GM19328 (cell line): ENCODE results near the gene ERGIC3.
"Not testable (repeated sequence)": the region's sequence is repeated elsewhere in the genome, so short reads cannot be mapped to it uniquely, and the experiment has no call there.

Experiments used
- ATAC-seq: cut with Tn5 transposase; IDR thresholded peaks from one replicate; pipeline ENCODE4 v1.9.1; 2021; ENCODE audit warnings: mild to moderate bottlenecking, moderate library complexity; ENCODE audit not compliant: unreplicated experiment

The ERGIC3 gene

DNA sequence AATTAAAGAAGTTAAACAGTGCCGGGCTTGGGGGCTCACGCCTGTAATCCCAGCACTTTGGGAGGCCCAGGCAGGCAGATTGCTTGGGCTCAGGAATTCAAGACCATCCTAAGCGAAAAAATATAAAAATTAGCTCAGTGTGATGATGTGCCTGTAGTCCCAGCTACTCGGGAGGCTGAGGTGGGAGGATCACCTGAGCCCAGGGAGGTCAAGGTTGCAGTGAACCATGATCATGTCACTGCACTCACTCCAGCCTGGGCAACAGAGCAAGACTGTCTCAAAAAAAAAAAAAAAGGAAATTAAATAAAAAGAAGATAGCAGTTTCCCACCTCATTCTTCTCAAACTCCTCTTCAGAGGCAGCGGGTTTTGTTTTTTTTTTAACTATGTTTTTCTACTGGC, 24.1 kb upstream of the ERGIC3 start:
- ATAC-seq, result not testable (repeated sequence)

DNA sequence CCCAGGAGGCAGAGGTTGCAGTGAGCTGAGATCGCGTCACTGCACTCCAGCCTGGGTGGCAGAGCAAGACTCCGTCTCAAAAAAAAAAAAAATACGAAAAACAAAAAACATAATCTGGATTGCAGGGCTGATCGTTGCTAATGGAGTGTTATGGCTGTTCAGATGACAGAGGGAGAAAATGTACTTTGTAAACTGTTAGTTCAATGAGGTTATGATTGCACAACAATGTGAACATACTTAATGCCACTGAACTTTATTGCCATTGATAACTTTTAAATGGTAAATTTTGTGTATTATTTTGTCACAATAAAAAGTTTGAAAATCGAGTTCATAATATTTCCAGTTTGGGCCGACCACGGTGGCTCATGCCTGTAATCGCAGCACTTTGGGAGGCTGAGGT, 22.9 kb upstream of the ERGIC3 start:
- no peak for ATAC-seq

DNA sequence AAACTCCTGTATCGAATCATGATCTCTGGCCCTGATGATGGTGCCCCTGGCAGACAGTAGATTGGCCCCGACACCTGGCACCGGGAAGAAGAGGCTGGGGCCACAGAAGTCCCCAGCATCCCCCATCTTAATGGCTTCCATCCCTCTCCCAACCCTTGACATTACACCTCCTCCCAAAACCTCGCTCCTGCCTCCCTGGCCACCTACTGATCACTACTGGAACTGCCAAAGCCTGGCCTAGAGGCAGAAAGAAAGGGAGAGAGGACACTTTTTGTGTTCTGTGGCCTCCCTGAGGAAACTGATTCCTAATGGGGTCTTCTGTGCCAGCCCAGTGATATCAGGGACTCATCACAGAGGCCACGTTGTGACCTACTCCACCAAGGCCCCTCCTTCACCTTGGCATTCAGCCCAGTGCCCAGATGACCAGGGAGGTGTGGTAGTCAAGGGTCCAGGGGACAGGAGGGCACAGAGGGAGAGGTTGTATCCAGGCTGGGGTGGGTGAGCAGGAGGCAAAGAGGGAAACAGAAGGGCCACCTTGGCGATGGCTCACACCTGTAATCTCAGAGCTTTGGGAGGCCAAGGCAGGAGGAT, 18.5 kb upstream of the ERGIC3 start:
- no peak for ATAC-seq

DNA sequence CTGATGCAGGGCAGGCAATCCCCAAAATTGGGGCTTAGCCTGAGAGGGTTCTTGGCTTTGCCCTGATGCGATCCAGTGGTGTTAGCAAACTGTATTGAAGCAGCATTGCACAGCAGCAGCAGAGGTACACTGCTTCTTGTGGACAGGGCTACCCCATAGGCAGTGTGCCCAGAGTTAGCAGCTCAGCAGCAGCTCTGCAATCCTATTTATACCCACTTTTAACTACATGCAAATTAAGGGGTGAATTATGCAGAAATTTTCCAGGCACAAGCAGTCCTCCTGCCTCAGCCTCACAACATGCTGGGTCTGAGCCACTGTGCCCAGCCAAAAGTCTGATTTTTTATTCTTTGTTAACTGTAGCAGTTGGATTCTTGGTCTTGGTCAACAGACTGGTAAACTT, 16.2 kb upstream of the ERGIC3 start:
- no peak for ATAC-seq

DNA sequence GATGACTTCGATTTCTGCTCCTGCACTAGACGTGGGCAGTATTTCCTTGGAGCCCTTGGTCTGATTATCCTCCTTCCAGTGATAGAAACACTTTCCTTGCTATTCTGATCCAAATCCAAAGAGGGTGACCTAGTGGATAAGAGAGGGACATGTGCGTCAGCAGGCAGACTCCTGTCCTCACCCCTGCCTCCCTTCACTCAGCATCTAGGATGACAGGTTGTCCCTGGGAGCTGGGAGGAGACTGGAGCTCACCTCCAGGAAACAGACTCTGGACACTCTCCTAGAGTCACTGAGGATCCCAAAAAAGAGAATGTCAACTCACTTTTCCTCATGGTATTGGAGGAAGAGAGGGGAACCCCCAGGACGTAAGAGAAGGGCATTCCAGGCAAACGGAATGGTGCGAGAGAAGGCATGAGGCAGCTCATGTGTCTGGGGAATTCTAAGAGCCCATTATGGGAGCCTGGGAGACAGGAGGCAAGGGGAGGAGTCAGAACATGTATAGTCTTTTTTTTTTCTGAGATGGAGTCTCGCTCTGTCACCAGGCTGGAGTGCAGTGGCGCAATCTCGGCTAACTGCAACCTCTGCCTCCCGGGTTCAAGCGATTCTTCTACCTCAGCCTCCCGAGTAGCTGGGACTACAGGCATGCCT, 14.6 kb upstream of the ERGIC3 start:
- ATAC-seq, result no peak

DNA sequence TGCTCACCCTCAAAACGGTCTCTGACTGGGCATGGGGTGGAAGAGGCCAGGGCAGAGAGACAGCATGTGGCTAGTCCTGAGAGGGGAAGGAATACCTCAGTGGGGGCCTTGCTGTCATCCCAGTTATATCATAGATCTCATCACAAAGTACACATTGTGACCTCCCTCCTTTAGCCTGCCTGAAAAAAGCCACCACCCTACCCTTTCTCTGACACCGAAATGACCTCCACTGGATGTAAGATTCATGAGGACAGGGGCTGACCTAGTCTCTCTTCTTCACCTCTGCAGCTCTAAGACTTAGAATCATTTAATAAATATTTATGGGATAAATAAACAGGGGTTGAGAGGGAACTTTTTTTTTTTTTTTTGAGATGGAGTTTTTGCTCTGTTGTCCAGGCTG, 12.3 kb upstream of the ERGIC3 start, which contains the start of gene C20orf173:
TSS of gene C20orf173 (minus strand) at position 101 of the 400 bp plus-strand sequence. CDS start 279 bp downstream, outside the sequence.
- ATAC-seq, result no peak

DNA sequence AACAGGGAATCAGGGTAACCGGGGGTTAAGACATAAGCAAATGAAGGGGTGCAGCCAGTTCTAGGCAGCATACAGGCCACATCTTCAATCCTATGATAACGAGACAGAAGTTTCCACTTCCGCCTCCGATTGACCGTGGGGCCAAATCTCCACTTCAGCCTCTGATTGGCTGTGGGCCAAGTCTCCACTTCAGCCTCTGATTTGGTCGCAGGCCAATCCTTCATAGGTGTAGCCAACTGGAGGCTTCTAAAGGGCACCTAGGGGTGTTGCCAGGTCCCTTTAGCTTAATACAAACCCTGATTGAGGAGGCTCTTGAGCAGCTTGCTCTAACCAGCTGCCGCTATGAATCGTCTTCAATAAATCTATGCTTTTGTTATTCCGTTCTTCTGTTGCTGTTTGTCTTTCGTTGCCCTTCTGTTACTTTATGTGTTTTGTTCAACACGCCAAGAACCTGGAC, 2.1 kb upstream of the ERGIC3 start:
- ATAC-seq, result no peak

DNA sequence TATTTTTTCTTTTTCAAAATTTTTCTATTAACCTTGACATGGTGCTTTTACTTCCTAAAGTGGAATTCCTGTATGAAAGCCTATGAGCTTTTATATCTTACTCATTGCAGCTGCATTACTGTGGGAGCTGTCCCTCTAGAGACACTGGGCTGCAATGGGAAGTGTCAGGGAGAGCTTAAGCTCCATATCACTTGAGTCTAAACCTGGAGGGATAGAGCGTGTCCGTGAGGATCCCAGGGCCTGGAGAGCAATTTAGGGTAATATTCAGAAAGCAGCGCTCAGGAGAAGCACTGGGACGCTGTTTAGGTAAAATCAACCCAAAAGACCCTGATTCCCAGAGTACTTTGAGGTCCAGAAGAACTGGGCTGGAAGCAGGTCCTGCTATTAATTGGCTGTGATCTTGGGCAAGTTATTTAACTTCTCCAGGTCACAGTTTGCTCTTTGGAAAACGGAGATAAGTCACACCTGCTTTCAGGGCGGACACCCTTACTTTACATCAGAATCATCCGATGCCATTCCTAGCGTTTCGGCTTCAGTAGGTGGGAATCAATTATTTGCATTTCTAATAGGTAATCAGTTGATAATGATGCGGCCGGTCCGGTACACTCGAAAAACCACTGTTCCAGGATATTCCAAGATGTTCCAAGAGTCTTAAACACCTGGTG, 628 bp upstream of the ERGIC3 start:
- no peak for ATAC-seq

DNA sequence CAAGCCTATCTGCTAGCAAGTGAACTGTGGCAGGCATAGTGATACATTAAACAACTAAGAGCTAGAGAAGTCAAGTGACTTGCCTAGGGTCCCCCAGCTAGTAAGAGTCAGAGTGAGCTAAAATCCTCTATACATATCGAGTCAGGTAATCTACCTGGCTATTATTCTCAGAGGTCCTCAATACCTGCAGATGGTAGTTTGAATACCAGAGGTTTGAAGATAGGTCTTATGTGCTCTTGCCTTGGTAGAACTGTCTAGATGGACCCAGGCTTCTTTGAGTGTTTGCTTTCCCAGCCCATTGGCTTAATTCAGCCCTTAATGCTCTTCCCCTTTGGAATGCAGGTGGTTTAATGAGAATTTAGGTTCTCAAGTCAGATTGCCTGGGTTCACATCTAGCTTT, 1.1 kb downstream of the ERGIC3 start:
- no peak for ATAC-seq

DNA sequence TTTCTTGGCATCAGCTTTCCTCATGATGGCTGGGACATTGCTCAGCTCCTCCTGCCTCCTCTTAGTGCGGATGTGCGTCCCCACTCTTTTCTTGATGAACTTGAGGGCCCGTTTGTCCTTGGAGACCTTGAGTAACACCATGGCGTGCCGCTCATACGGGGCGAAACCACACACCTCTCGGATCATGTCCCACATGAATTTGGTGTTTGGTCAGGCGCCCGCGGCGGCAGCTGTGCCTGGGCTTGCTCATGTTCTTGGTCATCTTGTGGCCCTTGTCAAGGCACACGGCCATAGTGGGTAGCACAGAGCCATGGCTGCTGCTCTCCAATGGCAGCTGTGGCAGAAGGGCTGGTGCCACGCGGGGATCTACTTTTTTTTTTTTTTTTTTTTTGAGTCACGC, 2.6 kb downstream of the ERGIC3 start:
- no peak for ATAC-seq

DNA sequence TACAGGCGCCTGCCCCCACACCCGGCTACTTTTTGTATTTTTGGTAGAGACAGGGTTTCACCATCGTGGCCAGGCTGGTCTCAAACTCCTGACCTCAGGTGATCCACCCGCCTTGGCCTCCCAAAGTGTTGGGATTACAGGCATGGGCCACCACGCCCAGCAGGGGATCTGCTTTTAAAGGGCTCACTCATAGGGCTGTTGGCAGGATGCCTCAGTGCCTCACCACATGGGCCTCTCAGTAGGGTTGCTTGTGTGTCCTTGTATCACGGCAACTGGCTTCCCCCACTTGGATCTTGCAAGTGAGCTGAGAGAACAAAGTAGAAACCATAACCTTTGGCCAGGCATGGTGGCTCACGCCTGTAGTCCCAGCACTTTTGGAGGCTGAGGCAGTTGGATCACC, 3.1 kb downstream of the ERGIC3 start:
- ATAC-seq, result not testable (repeated sequence)

DNA sequence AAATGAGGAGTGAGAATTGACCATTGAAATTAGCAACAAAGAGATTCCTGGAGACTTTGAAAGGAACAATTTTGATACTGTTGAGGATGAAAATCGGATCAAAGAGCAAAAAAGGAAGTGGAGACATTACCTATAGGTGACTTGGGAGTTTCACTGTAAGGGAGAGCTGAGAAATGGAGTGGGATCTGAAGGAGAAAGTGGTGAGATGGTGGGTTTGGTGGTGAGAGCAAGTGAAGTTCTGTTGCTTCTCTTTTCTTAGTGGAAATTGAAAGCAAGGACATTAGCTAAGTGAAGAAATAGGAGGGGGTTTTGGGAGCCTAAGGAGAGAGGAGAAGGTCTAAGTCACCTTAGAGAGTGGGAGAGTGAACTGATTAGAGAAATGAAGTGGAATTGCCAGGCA, 4.2 kb downstream of the ERGIC3 start:
- ATAC-seq, result no peak

DNA sequence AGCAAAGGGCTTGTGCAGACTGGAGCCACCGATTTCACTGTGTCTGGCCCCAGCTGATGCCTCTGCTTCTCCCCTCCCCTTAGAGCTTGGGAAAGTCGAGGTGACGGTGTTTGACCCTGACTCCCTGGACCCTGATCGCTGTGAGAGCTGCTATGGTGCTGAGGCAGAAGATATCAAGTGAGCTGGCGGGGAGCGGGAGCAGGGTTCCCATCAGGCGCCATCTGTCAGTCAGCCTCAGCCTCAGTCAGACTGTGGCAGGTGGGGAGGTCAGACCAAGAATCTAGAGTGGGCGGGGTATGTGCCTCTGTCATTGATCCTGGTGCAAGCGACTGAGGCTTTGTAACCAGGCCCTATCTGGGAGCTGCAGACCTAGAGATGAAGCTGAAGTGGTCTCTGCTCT, 5.5 kb downstream of the ERGIC3 start:
- ATAC-seq, result no peak

DNA sequence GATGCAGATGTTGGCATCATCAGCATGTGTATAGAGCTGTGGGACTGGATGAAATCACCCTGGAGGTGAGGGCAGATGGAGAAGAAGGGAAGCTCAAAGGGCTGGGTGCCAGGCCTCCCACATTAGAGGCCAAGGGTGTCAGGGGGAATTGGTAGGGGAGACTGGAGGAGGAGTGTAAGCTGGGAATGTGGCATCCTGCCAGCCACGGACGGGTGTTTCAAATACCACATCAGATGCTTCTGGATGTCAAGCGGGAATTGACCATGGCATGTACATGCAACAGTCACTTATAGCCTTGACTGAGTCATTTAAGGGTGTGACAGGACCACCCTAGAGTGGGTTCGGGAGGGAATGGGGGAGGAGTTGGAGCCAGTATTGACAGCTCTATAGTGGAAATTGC, 9.6 kb downstream of the ERGIC3 start:
- no peak for ATAC-seq

DNA sequence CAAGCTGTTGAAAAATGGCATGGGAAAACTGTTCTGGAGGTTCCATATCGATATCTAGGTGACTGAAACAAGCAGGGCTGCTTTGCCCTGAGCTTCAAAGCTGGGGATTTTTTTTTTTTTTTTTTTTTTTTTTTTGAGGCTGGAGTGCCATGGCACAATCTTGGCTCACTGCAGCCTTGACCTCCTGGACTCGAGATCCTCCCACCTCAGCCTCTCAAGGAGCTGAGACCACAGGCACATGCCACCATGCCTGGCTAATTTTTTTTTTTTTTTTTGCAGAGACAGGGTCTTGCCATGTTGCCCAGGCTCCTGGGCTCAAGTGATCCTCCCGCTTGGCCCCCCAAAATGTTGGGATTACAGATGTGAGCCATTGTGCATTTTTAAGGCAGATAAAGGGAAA, 11.0 kb downstream of the ERGIC3 start:
- no peak for ATAC-seq

DNA sequence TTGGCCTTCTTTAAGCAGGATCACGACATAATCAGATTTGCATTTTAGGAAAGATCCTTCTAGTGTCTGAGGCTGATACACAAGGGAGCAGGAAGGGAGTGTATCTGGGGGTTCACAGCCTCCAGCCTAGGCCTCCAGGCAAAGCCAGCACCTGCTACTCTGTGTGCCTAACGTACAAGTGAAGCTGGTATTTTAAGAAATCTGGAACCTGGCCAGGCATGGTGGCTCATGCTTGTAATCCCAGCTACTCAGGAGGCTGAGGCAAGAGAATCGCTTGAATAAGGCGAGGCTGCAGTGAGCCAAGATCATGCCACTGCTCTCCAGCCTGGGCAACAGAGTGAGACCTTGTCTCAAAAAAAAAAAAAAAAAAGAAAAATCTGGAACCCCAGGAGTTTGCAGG, 13.6 kb downstream of the ERGIC3 start:
- ATAC-seq, result not testable (repeated sequence)

DNA sequence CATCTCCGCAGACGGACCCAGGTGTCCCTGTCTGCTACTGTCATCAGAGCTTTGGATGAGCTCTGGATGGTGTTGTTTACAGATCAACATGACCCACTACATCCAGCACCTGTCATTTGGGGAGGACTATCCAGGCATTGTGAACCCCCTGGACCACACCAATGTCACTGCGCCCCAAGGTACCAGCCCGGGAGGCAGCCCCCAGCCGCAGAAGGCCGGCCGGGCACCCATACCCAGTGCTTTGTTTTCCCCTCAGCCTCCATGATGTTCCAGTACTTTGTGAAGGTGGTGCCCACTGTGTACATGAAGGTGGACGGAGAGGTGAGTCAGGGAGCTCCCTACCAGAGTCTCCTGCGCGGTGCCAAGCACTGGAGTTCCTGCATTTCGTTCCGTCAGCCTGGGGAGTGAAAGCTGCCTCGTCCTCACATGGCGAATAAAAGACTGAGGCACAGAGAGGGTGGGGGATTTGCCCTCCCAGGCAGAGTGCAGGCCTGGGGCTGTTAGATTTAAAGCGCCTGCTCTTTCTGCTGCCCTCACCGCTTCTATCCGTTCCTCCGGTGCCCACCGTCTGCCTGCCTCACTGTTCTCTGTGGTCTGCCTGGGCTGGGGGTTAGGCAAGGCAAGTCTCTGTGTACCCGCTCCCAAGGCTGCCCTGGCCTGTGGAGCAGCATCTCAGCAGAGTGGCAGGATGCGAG, 14.2 kb downstream of the ERGIC3 start:
- ATAC-seq, result no peak

DNA sequence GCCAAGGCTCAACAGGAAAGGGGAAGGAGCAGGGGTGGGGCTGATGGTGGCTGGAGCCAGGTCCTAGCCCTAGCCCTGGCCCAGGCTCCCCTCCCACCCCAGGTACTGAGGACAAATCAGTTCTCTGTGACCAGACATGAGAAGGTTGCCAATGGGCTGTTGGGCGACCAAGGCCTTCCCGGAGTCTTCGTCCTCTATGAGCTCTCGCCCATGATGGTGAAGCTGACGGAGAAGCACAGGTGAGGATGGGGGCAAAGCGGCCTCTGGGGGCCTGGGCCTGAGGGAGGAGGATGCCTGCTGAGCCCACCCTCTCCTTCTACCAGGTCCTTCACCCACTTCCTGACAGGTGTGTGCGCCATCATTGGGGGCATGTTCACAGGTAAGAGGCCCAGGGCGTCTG, 15.0 kb downstream of the ERGIC3 start:
- no peak for ATAC-seq

DNA sequence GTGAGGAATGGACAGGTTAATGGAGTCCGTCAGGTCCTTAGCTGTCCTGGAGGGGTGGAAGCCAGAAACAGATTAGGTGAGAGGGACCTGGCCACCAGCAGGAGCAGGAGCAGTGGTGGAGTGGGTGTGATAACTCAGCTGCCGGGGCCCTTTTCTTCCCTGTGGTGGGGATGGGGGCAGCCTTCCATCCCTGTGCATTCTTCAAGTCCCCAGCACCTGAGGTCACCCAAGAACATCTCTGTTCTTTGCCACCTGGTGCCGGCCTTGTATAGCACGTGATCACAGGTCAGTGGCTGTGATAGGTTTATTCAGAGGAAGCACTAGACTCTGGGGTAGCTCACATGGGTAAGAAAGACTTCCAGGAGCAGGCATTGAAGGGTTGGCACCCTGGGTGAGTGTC, 16.6 kb downstream of the ERGIC3 start:
- ATAC-seq, result no peak

DNA sequence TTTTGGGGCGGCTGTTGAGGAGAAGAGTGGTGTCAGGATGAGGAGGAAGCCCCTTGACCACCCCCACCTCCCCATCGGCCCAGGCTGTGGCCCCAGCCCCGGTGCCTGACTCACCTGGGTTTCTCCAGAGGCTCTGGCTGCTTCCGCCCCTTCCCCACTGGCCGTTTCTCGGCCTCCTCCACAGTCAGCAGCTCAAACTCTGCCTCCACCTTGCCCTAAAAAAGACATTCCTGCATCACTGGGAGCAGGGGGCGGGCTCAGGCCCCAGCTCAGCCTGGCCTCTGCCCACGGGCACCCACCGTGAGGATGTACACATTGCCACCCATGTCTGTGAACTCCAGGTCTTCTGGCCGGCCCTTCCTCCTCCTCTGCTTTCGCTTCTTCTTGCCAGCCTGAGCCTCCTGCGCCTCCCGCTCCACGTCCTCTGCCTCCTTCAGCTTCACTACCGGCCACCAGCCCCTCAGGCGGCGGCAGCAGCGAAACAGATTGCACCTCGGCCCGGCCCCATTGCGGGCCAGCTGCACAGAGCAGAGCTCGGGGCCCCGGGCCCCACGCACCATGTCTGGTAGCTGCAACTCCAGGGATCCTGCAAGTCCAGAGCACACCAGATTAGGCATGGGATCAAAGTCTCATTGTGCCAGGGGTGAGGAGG, 17.3 kb downstream of the ERGIC3 start:
- no peak for ATAC-seq

DNA sequence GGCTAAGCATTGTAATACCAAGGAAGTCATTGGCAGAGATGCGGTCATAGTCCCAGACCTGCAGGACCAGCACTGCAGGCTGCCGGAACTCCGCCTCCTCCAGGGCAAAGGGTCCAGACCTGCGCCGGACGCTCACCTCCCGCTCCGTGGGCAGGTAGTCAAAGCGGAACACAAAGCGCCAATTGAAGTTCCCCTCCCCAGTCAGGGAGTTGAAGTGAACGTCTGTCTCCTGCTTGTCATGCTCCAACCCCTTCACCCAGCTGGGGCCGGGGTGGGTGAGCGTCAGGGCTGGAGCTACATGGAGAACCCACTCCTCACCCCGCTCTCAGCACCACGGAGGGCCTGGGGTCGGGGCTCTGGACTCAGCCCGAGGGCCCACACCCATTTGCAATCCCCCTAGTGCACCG, 18.2 kb downstream of the ERGIC3 start:
- no peak for ATAC-seq
